ENCODE measurements around the gene GAPVD1.

GAPVD1 gene

GRCh38 chr9:125321496-125321895, 59.9 kb downstream of the GAPVD1 start:
- DNase-seq, result no peak

- no peak for DNase-seq
These were observed 62.0 kb downstream of the GAPVD1 start for GRCh38 chr9:125323615-125324014.

GRCh38 chr9:125325826-125326225, 64.2 kb downstream of the GAPVD1 start:
- DNase-seq, result no peak

- DNase-seq, result no peak
These were observed 68.4 kb downstream of the GAPVD1 start for GRCh38 chr9:125329978-125330377.

- DNase-seq, result no peak
These were observed 69.0 kb downstream of the GAPVD1 start for GRCh38 chr9:125330587-125330986.

GRCh38 chr9:125332527-125332926, 70.9 kb downstream of the GAPVD1 start:
- DNase-seq, result no peak

- no peak for DNase-seq
These were observed 75.6 kb downstream of the GAPVD1 start for GRCh38 chr9:125337236-125337635.

- no peak for DNase-seq
These were observed 77.3 kb downstream of the GAPVD1 start for GRCh38 chr9:125338929-125339328.

GRCh38 chr9:125341566-125341965, 79.9 kb downstream of the GAPVD1 start:
- no peak for DNase-seq

- no peak for DNase-seq
These were observed 82.1 kb downstream of the GAPVD1 start for GRCh38 chr9:125343518-125344275.

GRCh38 chr9:125346080-125346732, 84.6 kb downstream of the GAPVD1 start:
- DNase-seq, result no peak

GRCh38 chr9:125355601-125356000, 94.0 kb downstream of the GAPVD1 start:
- DNase-seq, result no peak

GRCh38 chr9:125356032-125356431, 94.4 kb downstream of the GAPVD1 start:
- DNase-seq, result no peak

- no peak for DNase-seq
These were observed 97.4 kb downstream of the GAPVD1 start for GRCh38 chr9:125359011-125359410.

- DNase-seq, result no peak
These were observed 99.0 kb downstream of the GAPVD1 start for GRCh38 chr9:125360601-125361000.

GRCh38 chr9:125361837-125362531, 100.4 kb downstream of the GAPVD1 start:
- DNase-seq, result no peak

GRCh38 chr9:125366676-125367075, 105.0 kb downstream of the GAPVD1 start:
- no peak for DNase-seq

- DNase-seq, result no peak
These were observed 109.2 kb downstream of the GAPVD1 start for GRCh38 chr9:125370786-125371185.

GRCh38 chr9:125372441-125373226, 111.0 kb downstream of the GAPVD1 start:
- no peak for DNase-seq

GRCh38 chr9:125374443-125375309, 113.0 kb downstream of the GAPVD1 start:
- peak; percentile 2 for DNase-seq

GRCh38 chr9:125375820-125376219, 114.2 kb downstream of the GAPVD1 start:
- no peak for DNase-seq
